IPS-NIHi7 (cell line): ENCODE measurements around the gene RAD50.
"Not testable (repeated sequence)": the region's sequence is repeated elsewhere in the genome, so short reads cannot be mapped to it uniquely, and the experiment has no call there.

Experiments
- DNase-seq: peaks from one replicate; pipeline ENCODE4 v3.0.0; 2012; ENCODE audit warnings: mixed read lengths; ENCODE audit errors: extremely low spot score

RAD50 gene

DNA sequence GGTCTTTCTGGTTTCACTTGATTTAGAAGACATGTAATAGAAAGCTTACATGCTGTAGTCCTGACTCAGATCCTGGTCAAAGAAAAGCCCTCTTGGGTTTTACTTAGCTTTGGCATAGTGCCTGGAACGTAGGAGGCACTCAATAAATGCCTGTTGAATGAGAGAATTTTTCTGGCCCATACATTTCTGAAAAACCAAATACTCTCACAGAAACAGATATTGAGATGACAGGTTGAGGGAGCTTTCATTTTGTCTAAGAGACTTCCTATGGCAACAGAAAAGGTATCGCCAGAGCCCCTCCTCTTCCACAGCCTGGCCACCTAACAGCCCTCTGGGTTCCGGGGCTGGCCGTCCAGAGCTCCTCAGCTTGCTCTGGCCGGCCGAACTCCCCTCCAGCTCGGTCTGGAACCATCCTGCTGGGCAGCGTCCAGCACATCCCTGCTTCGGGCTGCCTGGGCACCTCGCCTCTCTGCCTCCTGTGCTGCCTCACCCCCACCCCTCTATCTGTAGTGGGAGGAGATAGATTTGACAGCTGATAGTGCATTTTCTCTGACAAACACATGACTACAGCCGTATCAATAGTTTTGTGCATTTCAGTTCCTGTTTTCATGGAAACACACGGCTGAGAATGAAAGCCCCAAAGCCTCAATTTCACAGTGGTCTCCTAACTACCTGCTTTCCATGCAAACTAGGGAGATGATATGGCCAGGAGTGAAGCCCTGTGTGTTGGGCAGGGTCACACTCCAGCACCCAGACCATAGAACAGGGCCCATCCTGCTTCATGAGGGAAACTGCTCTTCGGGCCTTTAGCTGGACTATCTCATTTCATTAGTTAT, 118.1 kb downstream of the RAD50 start:
- DNase-seq: no peak

DNA sequence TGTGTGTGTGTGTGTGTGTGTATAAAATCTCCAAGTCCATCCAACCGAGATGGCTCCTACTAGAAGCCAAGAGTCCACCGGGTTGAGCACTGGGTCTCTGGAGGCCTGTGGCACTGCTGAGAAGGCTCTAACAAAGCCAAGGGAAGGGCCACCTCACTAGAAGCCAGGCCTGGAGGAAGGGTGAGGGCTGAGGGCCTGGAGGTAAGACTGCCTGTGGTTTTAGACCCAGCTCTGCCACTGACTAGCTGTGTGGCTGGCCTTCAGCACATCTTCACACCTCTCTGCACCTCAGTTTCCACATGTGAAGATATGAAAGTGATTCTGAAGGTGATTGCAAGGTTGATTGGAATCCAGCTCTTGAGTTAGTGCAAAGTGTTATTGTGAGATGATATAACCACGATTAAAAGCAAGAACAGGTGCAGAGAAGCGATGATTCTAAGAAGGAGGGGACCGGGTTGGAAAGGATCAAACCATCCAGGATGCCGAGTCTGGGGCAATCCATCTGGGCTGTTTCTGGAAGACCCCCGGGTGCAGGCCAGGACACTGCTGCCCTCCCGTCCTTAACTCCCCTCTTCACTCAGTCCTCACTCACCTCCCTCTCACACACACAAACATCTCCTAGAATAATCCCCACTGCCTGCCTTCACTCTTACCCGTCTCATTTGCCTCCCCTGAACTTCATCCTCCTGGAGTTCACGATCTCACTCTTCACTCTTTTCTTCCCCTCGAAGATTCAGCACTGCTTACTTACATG, 119.3 kb downstream of the RAD50 start:
- no peak for DNase-seq

DNA sequence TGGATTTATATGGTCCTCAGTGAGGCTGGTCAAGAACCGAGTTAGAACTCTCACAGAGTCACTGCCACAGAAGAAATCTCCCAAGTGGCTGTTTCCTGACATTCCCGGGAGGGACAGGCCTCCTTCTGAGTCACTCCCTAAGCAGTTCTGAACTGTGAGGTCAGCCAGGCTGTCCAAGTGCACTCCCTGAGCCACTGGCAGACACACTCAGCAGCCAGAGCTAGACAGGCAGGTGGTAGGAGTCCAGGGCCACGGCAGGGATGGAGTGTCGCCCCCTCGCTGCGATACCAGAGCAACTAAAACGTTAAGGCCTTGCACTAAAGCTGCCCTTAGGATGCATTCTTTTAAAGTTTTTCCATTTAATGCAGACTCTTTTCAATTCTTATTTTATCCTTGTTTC, 120.4 kb downstream of the RAD50 start:
- peak; percentile 77 for DNase-seq

GRCh38 chr5:132677682-132678400, 121.1 kb downstream of the RAD50 start:
- DNase-seq: no peak

- DNase-seq: no peak
Observed at GRCh38 chr5:132678735-132679134, 122.0 kb downstream of the RAD50 start.

GRCh38 chr5:132679166-132679565, 122.4 kb downstream of the RAD50 start:
- no peak for DNase-seq

- DNase-seq: no peak
Observed at GRCh38 chr5:132679717-132680380, 123.1 kb downstream of the RAD50 start.

DNA sequence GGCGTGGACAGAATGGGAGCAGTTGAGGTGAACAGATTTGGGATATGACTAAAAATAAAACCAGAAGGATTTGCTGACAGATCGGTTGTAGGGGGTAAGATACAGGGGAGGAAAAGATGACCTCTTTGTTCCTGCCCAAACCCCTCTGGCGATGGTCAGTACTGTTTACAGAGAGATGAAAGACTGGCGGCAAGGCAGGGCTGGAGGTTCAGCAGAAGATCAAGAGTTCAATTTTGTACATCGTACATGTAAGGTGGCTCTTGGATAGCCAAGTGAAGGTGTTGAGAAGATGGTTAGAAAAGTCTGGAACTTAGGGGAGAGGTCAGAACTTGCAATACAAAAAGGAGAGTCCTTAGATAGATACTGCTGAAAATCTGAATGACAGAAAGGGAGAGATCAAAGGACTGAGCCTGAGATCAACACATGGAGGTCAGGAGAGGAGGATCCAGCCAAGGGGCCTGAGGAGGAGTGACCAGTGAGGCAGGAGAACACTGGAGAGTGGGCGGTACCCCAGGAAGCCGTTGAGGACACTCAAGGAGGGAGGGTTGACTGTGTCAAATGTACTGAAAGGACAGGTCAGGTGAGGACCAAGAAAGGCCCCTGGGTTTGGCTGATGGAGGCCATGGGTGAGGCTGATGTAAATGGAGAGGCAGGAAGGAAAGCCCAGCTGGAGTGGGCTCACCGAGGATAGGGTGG, 124.2 kb downstream of the RAD50 start:
- no peak for DNase-seq

DNA sequence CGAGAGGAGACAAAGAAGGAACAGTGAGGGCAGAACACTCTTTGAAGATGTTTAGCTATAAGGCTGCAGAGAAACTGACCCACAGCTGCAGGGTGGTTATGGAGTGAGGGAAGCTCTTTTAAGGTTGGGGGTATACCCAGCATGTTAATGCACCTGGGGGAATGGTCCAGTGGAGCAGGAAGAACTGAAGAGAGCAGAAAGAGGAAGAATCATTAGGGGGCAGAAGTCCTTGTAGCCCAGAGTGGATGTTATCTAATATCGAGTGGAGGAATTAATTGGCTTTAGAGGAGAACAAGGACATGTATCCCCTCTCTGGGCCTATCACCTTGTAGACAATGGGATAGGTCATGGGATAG, 124.7 kb downstream of the RAD50 start:
- no peak for DNase-seq

- no peak for DNase-seq
Observed at GRCh38 chr5:132681983-132682382, 125.2 kb downstream of the RAD50 start.

GRCh38 chr5:132684491-132684890, 127.7 kb downstream of the RAD50 start:
- no peak for DNase-seq

DNA sequence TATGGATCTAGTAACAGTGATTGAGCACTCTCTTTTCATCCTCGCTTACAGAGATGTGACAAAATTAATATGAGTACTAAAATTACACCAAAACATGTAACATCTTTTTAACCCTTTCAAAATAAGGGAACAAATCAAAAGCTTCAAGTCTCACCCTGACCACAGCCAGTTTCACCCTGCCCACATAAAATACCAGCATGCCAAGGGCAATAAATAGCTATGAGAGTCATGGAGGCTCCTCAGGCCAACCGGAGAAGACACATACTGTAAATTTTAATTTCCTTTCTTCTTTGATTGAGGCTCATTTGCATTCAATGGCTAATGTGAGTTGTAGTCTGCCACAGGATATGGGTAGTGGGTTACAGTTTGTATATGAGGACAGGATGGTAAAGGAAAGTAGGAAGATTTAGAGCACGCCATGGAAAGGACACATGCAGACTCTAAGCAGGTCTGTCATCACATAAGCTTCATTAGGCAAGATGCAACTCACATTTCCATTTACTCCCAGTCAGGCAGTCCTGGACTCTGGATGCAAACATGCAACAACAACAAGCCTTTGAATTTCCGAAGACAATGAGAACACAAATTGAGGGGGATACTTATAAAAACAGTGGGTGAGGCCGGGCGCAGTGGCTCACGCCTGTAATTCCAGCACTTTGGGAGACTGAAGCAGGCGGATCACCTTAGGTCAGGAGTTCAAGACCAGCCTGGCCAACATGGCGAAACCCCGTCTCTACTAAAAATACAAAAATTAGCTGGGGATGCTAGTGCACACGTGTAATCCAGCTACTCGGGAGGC, 128.3 kb downstream of the RAD50 start:
- no peak for DNase-seq

DNA sequence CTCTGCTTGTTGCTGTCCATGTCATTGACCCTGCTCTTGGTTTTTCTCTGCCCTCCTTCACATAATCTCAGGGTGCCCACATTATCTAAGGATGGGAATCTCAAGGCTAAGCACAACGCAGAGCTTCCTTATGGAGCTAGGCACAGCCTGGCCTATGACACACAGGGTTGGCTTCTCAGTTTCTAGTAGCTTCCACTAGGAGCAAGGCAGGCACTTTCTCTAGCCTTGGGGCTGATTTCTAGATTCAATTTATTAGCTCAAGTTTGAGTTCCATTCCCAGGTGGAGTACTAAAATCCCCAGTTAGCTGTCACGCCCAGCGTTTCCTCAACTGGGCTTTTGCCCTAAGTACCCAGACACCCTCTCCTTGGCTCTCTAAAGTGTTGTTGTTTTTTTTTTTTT, 129.4 kb downstream of the RAD50 start:
- DNase-seq: peak; percentile 10

GRCh38 chr5:132687995-132688394, 131.2 kb downstream of the RAD50 start:
- no peak for DNase-seq

DNA sequence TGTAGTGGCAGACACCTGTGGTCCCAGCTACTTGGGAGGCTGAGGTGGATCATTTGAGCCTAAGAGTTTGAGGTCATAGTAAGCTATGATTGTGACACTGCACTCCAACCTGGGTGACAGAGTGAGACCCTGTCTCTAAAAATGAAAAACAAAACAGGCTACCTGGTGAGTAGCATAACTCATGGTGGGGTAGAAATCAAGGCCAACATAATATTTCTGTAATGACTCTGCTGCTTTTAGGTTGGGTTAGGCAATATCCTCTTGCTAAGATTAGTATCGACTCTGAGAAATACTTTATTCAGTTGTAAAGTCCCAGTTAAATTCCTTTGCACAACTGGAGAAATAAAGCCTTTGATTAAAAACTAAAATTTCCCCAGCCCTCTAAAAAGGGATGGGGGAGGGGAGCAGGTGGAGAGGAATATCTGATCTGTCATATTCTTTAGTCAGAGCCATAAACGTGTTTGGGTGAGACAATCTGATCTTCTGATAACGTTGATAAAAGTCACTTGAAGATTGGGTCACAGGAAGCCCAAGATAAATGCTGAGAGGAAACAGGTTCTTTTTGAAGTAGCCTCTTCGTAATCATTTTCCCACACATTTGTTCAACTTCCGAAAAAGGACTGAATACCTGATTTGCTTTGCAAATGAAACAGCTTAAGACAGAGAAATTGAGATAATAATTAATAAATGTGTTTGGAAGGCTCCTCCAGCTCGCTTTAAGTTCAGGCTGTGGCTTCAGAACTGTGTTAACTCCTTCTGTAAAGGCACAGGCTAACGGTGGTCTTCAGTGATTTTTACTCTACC, 132.0 kb downstream of the RAD50 start:
- DNase-seq: no peak

DNA sequence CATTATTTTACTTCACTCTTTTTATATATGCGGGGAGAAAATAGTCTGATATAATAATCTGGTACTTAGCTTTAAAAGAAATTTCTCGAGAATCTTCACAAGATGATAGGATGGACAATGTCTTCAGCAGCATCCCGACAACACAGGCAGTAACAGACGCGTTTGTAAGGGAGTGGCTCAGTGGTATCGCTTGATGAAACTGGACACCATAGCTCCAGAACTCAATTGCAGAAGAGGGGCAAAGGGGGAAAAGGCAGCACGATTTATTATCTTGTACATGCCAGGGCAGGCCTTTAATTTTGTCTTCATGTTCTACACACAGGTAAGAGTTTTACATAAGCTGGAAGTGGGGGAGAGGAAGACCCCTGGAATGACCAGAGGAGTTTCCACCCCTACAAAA, 132.7 kb downstream of the RAD50 start:
- no peak for DNase-seq

- DNase-seq: no peak
Observed at GRCh38 chr5:132690156-132690555, 133.4 kb downstream of the RAD50 start.

DNA sequence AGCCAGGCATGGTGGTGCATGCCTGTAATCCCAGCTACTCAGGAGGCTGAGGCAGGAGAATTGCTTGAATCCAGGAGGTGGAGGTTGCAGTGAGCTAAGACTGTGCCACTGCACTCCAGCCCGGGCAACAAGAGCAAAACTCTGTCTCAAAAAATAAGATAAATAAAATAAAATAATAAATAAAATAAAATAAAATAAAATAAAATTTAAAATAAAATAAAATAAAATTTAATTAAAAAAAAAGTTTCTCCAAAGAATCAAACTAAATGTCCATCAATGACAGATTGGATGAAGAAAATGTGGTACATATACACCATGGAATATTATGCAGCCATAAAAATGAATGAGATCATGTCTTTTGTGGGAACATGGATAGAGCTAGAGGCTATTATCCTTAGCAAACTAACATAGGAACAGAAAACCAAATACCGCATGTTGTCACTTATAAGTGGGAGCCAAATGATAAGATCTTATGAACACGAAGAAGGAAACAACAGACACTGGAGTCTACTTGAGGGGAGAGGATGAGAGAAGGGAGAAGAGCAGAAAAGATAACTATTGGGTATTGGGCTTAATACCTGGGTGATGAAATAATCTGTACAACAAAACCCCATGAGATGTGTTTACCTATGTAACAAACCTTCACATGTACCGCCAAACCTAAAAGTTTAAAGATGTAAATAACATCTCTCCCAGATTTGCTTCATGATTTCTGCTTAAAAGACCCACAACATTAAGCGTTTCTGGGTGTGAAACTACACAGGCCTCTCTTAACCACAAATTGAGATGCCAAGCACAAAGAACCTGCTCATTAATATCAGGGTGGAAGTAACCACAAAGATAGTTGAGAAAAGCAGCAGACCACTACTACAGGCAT, 135.2 kb downstream of the RAD50 start:
- not testable (repeated sequence) for DNase-seq

- DNase-seq: no peak
Observed at GRCh38 chr5:132692632-132692967, 135.8 kb downstream of the RAD50 start.
